Cerebellar cortex (tissue), 1 donor: ENCODE measurements around the gene COMP.

Source experiments
- DNase-seq: peaks from one replicate; pipeline ENCODE4 v3.0.0-alpha.2; 2015; ENCODE audit warnings: low spot score

Gene COMP

DNA sequence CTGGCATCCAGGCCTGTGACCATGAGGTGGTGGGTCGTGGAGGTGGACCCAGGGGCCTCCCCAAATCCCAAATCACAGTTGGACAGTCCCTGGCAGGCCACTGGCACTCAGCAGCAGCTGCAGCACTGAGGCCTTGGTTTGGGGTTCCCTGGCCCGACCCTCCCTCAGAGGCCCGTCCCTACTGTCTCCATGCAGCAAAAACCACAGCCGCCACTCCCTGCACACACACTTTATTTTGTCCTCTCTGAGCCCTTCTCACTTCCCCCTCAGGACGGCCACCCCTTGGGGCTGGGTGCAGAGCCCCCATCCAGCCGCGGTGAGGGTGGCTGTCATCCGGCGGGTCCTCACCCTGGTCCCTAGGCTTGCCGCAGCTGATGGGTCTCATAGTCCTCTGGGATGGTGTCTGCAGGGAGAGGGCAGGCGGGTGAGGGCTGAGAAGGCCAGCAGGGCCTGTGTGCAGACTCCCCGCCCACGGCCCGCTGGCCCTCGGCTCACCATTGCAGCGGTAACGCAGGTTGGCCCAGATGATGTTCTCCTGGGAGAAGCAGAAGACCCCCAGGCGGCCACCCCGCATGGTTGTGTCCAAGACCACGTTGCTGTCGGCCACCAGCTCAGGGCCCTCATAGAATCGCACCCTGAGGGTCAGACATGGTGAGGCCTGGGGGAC, 8.4 kb downstream of the COMP start:
- no peak for DNase-seq

DNA sequence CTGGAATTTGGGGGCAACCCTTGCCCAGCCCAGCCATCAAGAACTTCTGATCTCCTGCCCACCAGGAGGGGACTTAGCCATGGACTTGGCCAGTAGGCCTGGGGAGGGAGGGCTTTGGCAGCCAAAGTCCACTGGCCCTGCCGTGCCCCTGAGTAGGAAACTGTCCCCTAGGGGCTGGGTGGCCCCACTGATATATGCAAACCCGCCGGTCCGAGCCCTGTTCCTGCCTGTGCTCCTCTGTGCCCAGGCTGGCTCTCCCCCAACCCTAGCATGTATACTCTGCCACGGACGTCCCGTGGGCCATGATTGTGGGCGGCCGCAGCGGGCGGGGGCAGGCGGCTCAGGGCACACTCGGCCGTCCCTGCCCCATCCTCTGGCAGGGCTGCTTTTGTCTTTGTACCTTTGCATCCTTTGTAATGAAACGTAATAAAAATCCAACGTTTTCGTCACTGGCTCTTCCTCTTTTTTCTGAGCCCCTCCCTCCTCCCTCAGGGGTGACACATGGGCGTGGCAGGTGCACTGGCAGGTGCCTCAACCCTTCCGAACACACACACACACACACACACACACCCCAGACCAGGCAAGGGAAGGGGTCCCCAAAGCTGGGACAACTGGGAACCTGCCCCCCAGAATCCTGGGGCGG, 9.1 kb downstream of the COMP start:
- no peak for DNase-seq

DNA sequence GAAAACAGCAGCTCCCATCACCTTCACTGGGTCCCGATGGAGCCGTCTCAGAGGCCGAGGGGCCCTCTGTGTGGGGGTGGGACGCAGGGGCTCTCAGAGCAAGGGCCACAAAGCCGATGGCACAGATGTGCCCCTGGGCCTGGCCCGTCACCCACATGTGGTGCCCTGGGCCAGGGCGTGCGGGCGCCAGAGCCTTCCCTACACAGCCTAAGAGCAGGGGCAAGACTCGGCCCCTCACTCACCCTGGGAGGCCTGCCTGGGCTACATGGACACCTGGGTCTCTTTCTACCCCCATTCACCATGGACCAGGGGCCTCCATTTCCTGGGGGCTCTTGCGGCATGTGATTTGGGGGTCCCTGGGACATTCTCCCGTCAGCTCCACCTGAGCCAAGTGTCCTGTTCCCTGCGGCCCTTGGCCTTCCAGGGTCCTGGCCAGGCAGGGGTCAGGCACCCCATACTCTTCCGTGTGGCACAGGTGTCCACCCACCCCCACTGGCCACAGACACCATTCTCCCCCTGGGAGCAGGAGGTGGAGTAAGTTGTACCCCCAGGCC, 10.0 kb downstream of the COMP start:
- DNase-seq, result no peak

DNA sequence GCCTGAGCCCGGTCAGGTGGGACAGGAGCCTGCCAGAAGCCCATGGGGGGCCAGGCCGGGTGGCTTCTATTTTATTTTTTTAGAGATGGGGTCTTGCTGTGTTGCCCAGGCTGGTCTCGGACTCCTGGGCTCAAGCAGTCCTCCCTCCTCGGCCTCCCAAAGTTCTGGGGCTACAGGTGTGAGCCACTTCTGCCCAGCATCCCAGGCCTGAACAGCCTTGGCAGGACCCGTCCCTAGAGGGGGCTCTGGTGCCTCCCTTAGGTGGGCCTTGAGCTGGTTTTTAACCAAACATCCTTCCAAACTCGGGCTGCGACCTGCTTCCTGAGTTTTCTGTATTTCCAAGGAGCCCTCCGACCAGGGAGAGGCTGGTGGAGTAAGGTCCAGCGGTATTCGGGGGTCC, 10.5 kb downstream of the COMP start:
- no peak for DNase-seq

DNA sequence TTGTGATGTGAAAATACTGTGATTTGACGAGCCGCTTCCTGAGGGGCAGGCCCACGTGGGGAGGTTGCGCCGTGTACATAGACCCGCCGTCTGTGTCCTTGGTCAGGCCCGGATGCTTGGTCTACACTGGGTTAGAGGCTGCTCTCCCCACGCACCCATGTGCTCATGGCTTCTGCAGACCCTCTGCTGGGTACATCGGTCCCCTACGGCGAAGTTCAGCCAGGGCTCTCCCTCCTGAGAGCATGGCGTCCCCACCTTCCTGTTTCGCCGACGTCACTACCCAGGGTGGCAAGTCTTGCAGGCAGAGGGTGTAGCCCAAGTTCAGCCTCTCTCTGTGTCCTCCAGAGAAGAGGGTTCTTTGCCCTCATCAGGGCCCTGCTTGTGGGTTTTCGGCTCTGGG, 11.0 kb downstream of the COMP start:
- no peak for DNase-seq

DNA sequence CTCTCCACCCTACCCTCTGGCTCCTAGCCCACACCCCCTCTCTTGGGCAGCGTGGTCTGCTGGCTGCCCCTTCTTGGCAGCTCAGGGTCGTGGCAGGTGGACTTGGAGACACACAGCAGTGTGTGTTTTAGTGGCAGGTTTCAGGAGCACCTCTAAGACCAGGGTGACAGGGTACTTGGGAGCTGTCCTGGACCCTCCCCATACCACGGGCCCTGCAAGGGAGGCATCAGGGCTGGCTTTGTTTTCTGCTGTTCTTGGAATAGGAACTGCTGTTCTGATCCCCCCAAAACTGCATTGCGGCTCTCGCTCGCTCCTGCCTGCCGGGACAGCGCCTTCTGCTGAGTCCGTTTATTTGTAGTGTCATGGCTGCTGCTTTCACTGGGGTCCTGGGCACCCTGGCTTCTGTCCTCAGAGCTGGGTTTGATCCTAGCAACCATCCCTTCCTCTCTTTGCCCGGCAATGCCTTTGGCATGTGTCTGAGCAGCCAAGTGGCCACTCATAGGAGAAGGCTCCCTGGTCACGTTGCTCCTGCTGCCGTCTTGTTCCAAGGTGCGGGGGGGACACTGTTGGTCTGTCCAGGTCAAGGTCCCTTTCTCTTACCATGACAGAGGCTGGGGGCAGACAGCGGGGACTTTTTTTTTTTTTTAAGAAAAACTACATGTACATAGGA, 12.1 kb downstream of the COMP start:
- no peak for DNase-seq

DNA sequence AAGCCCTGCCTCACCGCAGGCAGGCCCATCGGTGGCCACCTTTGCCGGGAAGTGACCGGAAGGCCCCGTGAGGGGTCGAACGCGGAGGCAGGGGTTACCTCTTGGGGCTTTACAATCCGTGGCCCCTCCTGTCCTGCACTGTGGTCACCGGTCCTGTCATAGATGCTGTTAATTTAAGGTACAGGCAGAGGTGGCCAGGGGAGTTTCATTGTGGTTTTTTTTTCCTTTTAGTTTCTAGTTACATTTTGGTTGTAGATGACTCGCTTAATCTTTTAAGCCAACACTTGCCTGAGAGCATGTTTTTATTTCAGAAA, 13.1 kb downstream of the COMP start:
- DNase-seq, result no peak

DNA sequence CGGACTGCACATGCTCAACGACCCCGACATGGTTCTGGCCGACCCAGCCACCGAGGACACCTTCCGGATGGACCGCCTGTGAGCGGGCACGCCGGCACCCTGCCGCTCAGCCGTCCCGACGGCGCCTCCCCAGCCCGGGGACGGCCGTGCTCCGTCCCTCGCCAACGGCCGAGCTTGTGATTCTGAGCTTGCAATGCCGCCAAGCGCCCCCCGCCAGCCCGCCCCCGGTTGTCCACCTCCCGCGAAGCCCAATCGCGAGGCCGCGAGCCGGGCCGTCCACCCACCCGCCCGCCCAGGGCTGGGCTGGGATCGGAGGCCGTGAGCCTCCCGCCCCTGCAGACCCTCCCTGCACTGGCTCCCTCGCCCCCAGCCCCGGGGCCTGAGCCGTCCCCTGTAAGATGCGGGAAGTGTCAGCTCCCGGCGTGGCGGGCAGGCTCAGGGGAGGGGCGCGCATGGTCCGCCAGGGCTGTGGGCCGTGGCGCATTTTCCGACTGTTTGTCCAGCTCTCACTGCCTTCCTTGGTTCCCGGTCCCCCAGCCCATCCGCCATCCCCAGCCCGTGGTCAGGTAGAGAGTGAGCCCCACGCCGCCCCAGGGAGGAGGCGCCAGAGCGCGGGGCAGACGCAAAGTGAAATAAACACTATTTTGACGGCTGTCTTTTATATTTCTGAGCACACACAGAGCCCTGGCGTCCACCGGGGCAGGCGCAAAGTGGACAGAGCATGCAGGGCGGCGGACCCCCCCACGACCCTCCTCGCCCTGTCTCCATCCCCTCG, 13.6 kb downstream of the COMP start:
- DNase-seq, result no peak

DNA sequence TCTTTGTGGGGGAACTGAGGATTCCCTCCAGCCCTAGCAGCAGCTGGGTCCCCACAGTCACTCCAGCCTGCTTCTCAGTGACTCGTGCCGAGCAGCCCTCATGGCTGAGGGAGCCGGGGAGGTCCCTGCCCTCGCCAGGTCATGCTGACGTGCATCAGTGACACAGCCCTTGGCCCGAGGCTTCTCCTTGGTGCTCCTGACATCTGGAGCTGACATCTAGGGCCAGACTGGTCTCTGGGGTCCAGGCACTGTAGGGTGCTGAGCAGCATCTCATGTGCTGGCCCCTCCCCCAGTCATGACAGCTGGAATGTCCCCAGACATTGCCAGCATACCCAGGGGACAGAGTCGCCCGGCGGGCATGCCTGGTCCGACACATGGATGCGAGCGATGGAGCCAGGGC, 14.4 kb downstream of the COMP start:
- DNase-seq, result no peak

DNA sequence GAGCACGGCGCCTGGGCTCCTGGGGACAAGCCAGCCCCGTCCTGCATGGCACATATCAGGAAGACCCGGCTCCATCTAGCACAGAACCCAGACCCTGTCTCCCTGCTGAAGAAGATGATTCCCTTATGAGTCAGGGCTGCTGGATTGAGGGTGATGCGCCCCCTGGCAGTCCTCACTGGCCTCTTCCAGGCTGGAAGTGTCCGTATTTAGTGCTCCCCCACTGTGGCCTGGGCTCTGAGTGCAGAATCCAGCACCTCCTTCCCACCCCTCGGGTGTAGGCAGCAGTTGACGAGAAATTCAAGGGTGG, 14.9 kb downstream of the COMP start:
- DNase-seq, result no peak

DNA sequence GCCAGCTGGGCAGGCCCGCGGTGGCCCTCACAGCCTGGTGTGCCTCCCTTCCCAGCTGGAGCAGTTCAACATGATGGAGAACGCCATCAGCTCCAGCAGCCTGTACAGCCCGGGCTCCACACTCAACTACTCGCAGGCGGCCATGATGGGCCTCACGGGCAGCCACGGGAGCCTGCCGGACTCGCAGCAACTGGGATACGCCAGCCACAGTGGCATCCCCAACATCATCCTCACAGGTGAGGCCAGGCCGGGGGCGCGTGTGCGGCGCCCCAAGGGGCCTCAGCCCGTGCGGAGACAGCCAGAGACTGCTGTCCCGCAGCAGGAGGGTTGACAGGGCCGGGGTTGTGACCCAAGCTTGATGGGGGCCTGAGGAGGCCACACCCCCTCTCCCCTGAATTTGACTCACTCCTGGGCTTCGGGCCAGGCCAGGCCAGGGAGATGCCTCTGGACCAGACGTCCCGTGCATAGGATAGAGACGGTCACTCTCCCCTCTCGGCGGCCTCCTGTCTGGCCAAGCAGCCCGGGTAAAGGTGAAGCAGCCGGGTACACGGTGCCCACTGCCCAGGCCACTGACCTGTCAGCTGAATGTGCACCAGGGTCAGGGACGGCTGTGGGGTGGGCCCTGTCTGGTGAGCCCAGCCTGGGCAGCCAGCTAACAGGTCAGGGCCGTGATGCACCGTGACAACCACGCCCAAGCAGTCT, 15.4 kb downstream of the COMP start:
- no peak for DNase-seq

DNA sequence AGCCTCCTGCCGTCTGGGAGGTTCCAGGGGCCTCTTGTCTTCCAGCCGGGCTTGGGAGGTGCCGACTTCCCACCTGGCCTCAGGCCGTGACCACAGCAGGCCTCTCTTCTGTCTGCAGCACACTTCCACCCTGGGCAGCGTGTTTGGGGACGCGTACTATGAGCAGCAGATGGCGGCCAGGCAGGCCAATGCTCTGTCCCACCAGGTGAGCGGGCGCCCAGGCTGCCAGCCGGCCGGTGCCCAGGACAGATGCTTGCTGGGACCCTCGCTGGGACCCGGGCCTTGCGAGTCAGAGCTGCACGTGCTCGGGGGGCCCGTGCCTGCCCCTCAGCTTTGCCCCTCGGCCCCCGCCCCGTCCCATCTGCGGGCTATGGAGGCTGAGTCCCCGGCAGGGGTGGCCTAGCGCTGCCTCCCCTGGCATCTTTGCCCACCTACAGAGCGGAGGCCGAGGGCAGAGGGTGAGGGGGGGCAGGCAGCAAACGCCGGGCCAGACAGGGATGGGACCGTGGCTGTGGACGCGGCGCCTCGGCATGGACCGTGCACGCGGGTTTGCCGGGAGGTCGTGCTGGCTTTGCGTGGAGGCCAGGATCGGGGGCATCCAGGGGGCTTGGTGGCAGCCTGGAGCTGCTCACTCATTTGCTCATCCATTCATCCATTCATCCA, 16.2 kb downstream of the COMP start:
- DNase-seq, result peak; percentile 40

DNA sequence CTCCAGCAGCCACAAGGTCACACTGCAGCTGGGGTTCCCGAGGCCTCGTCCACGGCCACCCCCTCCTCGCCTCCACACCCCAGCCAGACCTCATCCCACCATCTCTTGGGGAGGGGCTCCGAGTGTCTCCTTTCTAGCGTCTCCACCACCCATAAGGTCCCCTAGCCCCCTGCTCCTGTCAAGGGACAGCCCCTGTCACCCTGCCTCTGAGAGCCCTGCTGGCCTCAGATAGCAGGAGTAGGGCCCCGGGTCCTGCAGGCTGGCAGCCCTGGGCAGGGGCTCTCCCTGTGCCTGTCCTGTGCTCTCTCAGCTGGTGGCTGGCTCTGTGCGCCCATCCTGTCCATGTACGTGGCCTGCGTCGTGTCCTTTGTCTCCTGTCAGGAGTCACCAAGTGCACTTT, 17.0 kb downstream of the COMP start:
- no peak for DNase-seq

DNA sequence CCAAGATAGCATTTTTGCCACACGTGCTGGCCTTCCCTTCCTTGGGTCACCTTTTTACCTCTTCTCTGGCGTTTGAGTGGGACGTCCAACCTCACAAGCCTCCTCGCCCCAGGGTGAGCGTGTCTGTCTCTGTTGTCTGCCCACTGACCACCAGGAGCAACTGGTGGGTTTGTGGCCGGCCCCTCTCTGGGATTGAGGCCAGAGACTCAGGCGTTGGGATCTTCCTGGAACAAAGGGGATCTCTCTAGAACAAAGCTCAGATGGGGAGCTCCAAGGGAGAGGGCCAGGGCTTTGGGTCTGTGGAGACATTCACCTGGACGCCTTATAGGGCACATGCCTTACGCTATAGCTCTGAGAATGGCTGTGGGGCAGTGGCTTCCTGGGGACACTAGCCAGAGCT, 17.4 kb downstream of the COMP start:
- no peak for DNase-seq

DNA sequence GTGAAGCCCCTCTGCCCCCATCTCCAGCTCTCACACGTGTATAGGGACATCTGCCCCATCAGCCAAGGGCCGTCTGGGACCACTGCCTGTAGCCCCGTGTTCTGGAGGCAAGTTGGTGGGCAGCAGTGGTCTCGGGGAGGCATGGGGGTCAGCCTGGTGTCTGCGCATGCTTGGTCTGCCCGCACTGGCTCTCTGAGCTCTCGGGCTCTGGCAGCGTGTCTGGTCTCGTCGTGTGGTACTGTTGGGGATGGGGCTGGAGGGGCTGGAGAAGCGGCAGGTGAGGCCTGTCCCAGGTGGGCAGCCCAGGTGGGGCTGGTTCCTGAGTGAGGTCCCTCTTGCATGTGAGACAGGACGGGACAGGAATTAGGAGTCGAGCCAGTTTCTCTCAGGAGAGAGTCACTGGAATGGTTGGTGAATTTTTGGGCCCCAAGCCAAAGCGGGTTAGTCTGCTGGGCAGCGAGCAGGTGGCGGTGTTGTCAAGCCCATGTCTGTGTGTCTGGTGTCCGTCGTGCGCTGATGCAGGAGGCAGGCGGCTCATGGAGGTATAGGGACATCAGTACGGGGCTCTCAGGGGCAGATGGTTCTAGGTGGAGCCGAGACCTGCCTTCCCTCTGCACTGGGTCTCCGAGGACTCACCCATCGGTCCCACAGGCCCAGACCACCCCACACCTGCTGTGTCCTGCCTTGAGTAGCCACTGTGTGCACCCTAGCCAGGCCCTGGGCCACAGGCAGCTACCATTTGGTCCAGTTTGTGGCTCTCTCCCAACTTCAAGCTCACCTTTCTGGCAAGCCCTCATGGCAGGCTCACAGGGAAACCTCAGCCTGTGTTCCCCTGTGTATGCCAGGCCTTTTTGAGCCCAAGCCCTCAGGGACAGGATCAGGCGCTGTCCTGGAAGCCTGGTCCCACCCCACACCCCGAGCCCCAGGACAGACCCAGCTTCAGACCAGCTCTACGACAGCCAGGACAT, 18.2 kb downstream of the COMP start:
- DNase-seq, result peak; percentile 62

DNA sequence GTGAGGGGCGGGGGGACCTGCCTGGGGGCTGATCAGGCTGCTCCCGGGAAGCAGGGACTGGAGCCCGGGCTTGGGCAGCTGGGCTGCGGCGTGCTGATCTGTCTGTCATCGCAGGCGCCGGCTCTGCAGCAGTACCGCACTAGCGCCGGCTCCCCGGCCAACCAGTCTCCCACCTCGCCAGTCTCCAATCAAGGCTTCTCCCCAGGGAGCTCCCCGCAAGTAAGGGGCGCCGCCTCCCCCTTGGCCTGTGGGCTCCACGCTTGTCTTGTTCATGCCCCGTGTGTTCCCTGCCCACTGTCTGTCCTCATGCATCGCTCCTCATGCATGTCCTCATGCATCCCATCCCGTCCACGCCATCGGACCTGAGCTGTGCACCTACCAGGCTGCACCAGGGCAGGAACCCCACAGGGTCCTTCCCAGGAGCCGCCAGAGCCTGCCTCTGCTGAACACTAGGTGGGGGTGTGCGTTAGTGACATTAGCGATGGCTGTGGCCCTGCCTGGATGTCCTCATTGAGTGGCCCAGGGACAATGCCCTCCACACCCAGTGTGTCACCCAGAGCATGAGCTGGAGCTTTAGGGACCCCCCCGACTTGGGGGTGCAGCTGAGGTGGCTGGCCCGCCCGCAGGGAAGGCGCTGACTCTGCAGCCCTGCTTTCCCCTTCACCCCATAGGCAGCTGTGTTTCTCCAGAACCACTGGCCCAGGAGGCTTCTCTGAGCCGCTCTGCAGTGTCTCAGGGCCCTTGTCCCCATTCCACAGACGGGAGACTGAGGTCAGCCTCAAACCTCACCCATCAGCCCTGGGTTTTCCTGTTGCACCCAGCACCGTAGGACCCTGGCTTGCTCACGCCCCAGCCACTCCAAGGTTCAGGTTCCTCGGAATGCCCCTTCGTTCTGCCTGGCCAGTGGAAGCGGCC, 19.5 kb downstream of the COMP start:
- DNase-seq, result peak; percentile 46

DNA sequence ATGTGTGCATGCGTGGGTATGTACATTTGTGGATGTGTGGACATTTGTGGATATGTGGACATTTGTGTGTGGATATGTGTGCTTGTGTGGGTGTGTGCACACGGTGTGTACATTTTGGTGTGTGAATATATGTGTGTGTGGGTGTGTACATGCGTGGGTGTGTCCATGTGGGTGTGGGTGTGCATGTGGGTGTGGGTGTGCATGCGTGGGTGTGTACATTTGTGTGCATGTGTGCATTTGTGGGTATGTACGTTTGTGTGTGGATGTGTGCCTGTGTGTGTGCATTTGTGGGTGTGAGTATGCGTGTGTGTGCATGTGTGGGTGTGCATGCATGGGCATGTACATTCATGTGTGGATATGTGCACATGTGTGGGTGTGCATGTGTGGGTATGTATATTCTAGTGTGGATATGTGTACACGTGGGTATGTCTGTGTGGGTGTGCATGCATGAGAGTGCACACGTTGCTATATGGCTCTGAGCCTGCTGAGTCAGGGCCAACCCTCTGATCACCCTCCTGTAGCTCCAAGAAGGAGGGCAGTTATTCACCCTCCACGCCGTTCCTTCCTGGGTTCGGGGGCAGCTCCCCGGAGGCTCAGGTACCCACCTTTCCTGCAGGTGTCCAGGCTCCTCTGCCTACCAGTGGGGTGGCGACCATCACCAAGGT, 20.3 kb downstream of the COMP start:
- no peak for DNase-seq

DNA sequence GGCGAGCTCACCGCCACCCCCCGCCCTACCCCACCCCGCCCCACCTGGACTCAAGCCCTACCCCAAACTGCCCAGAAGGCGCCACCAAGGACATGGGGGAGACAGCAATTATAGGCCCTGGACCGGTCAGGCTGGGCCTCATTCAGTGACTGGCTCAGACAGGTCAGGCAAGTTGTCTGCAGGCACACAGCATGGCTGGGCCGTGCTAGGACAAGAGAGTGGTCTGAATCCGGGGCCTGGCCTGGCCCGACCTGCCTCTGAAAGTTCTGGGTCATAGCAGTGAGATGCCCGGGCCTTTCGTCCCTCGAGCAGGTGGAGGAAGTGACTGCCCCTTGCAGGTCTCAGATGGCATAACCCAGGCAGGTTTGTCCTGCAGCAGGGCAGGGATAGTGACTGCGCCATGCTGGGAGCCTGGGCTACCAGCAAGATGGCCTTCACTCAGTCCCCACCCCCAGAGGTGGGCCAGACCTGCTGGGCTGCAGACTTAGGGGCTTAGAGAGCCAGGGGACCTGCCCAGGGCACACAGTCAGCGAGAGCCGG, 21.0 kb downstream of the COMP start:
- DNase-seq, result no peak
